HEK293 (cell line): ENCODE results near the gene ERI3.

ENCODE experiments used
- CTCF ChIA-PET: fragments of 350-600 bp; formaldehyde crosslinking; extraction: SDS; loops from one replicate; lab custom pipeline; 2021; ENCODE audit warnings: antibody characterized with exemption; lab: Yijun Ruan, JAX
- POLR2A ChIA-PET: fragments of 300-600 bp; formaldehyde crosslinking; extraction: SDS; loops from one replicate; lab custom pipeline; 2020; ENCODE audit warnings: antibody characterized with exemption, inconsistent platforms; lab: Yijun Ruan, JAX
- H3K27ac ChIP-seq: fragments of 200-500 bp; sonication (Bioruptor generic); 2 replicates; pipeline ENCODE4 v1.5.1; 2014; ENCODE audit warnings: low read depth, low read length, control low read depth, inconsistent platforms; ENCODE audit errors: extremely low read depth
- H3K36me3 ChIP-seq, 2 experiments: fragments of 200-500 bp in 1 of 2; sonication (Bioruptor generic) in 1 of 2; 1 replicate in 1 of 2; 2 replicates in 1 of 2; pipeline ENCODE4 v1.5.1; 2014 to 2017; ENCODE audit warnings: inconsistent platforms in 2 of 2, low read length in 2 of 2; ENCODE audit not compliant: control insufficient read depth in 2 of 2, insufficient read depth in 1 of 2
- H3K4me1 ChIP-seq: fragments of 200-500 bp; sonication (Bioruptor generic); 2 replicates; pipeline ENCODE4 v1.5.1; 2014; ENCODE audit warnings: mild to moderate bottlenecking, low read length, inconsistent platforms; ENCODE audit not compliant: control insufficient read depth, insufficient read depth
- H3K4me3 ChIP-seq: 2 replicates; pipeline ENCODE4 v1.5.1; 2011; ENCODE audit warnings: low read depth, mild to moderate bottlenecking, control low read depth, low read length, moderate library complexity
- H3K9me3 ChIP-seq: fragments of 200-500 bp; sonication (Bioruptor generic); 2 replicates; pipeline ENCODE4 v1.5.1; 2014; ENCODE audit warnings: low read depth, low read length, inconsistent platforms; ENCODE audit not compliant: control insufficient read depth, insufficient read depth
- BCL6B ChIP-seq: fragments of 450-650 bp; formaldehyde crosslinking; IDR thresholded peaks from 2 replicates; pipeline ENCODE4 v1.5.1; 2017; ENCODE audit warnings: missing biosample characterization, missing genetic modification characterization
- HOXA7 ChIP-seq: sonication (generic); formaldehyde crosslinking; IDR thresholded peaks from 2 replicates; pipeline ENCODE4 v1.8.1; 2022; ENCODE audit warnings: missing genetic modification reagents, borderline replicate concordance
- MYNN ChIP-seq: fragments of 450-650 bp; formaldehyde crosslinking; IDR thresholded peaks from 2 replicates; pipeline ENCODE4 v1.5.1; 2016; ENCODE audit warnings: missing biosample characterization, missing genetic modification characterization, borderline replicate concordance
- OSR2 ChIP-seq: fragments of 450-650 bp; formaldehyde crosslinking; IDR thresholded peaks from 2 replicates; pipeline ENCODE4 v1.5.1; 2016; ENCODE audit warnings: missing biosample characterization, missing genetic modification characterization
- ZBTB20 ChIP-seq: fragments of 450-650 bp; formaldehyde crosslinking; IDR thresholded peaks from 2 replicates; pipeline ENCODE4 v1.5.1; 2016; ENCODE audit warnings: missing biosample characterization, missing genetic modification characterization
- ZIC2 ChIP-seq: fragments of 450-650 bp; formaldehyde crosslinking; IDR thresholded peaks from 2 replicates; pipeline ENCODE4 v1.5.1; 2016; ENCODE audit warnings: missing biosample characterization, missing genetic modification characterization
- ZNF146 ChIP-seq: fragments of 450-650 bp; formaldehyde crosslinking; IDR thresholded peaks from 2 replicates; pipeline ENCODE4 v1.5.1; 2016; ENCODE audit warnings: missing biosample characterization, missing genetic modification characterization
- ZNF175 ChIP-seq: fragments of 450-650 bp; formaldehyde crosslinking; IDR thresholded peaks from 2 replicates; pipeline ENCODE4 v1.5.1; 2016; ENCODE audit warnings: missing biosample characterization, missing genetic modification characterization
- ZNF184 ChIP-seq: fragments of 450-650 bp; IDR thresholded peaks from 2 replicates; pipeline ENCODE4 v1.5.1; 2018; ENCODE audit warnings: missing biosample characterization, mild to moderate bottlenecking, missing genetic modification characterization
- ZNF2 ChIP-seq: fragments of 450-650 bp; formaldehyde crosslinking; IDR thresholded peaks from 2 replicates; pipeline ENCODE4 v1.5.1; 2016; ENCODE audit warnings: missing biosample characterization, missing genetic modification characterization
- ZNF223 ChIP-seq: fragments of 450-650 bp; formaldehyde crosslinking; IDR thresholded peaks from 2 replicates; pipeline ENCODE4 v1.5.1; 2016; ENCODE audit warnings: missing biosample characterization, missing genetic modification characterization
- ZNF248 ChIP-seq: fragments of 450-650 bp; formaldehyde crosslinking; IDR thresholded peaks from 2 replicates; pipeline ENCODE4 v1.5.1; 2017; ENCODE audit warnings: missing biosample characterization, missing genetic modification characterization
- ZNF292 ChIP-seq: fragments of 450-650 bp; formaldehyde crosslinking; IDR thresholded peaks from 2 replicates; pipeline ENCODE4 v1.5.1; 2016; ENCODE audit warnings: low read depth, missing biosample characterization, missing genetic modification characterization, borderline replicate concordance
- ZNF362 ChIP-seq: fragments of 450-650 bp; formaldehyde crosslinking; IDR thresholded peaks from 2 replicates; pipeline ENCODE4 v1.5.1; 2016; ENCODE audit warnings: missing biosample characterization, missing genetic modification characterization
- ZNF391 ChIP-seq: fragments of 450-650 bp; formaldehyde crosslinking; IDR thresholded peaks from 2 replicates; pipeline ENCODE4 v1.5.1; 2016; ENCODE audit warnings: low read depth, missing biosample characterization, missing genetic modification characterization, borderline replicate concordance
- ZNF404 ChIP-seq: fragments of 450-650 bp; formaldehyde crosslinking; IDR thresholded peaks from 2 replicates; pipeline ENCODE4 v1.5.1; 2017; ENCODE audit warnings: missing biosample characterization, missing genetic modification characterization
- ZNF426 ChIP-seq: fragments of 450-650 bp; formaldehyde crosslinking; IDR thresholded peaks from 2 replicates; pipeline ENCODE4 v1.5.1; 2017; ENCODE audit warnings: missing biosample characterization, missing genetic modification characterization, mild to moderate bottlenecking, inconsistent platforms, moderate library complexity
- ZNF48 ChIP-seq: fragments of 450-650 bp; formaldehyde crosslinking; IDR thresholded peaks from 2 replicates; pipeline ENCODE4 v1.5.1; 2016; ENCODE audit warnings: missing biosample characterization, missing genetic modification characterization
- ZNF521 ChIP-seq: fragments of 450-650 bp; formaldehyde crosslinking; IDR thresholded peaks from 2 replicates; pipeline ENCODE4 v1.5.1; 2017; ENCODE audit warnings: missing biosample characterization, mild to moderate bottlenecking, missing genetic modification characterization
- ZNF629 ChIP-seq: fragments of 450-650 bp; formaldehyde crosslinking; IDR thresholded peaks from 2 replicates; pipeline ENCODE4 v1.5.1; 2017; ENCODE audit warnings: missing biosample characterization, missing genetic modification characterization
- ZNF664 ChIP-seq: fragments of 450-650 bp; formaldehyde crosslinking; IDR thresholded peaks from 2 replicates; pipeline ENCODE4 v1.5.1; 2016; ENCODE audit warnings: missing biosample characterization, missing genetic modification characterization
- ZNF701 ChIP-seq: fragments of 450-650 bp; formaldehyde crosslinking; IDR thresholded peaks from 2 replicates; pipeline ENCODE4 v1.5.1; 2016; ENCODE audit warnings: missing biosample characterization, missing genetic modification characterization
- ZNF791 ChIP-seq: fragments of 450-650 bp; formaldehyde crosslinking; IDR thresholded peaks from 2 replicates; pipeline ENCODE4 v1.5.1; 2016; ENCODE audit warnings: missing biosample characterization, missing genetic modification characterization
- ZNF837 ChIP-seq: fragments of 450-650 bp; formaldehyde crosslinking; IDR thresholded peaks from 2 replicates; pipeline ENCODE4 v1.5.1; 2016; ENCODE audit warnings: missing biosample characterization, missing genetic modification characterization
- ZXDB ChIP-seq: fragments of 450-650 bp; formaldehyde crosslinking; IDR thresholded peaks from 2 replicates; pipeline ENCODE4 v1.5.1; 2016; ENCODE audit warnings: missing biosample characterization, missing genetic modification characterization

Gene ERI3

GRCh38 chr1:44213222-44214112 is 141.6 kb downstream of the ERI3 start, which contains the start of gene DMAP1 (continued):
- TF ChIP-seq ZNF629 (tag by site-specific recombination) = peak; percentile 88

GRCh38 chr1:44212355-44213221 is 142.5 kb downstream of the ERI3 start:
- CTCF ChIA-PET = interaction anchor here (1.0 to 3.0 kb wide), 2 partner anchors 120 to 165 kb away, joined by 4 to 20 read pairs; no protein-coding TSS in a partner anchor

GRCh38 chr1:44210595-44210994 is 144.5 kb downstream of the ERI3 start:
- Histone ChIP-seq H3K4me1 (no peaks in the 10 kb centered on the region), H3K4me3 (no peak overlapping the region), H3K9me3 (no peaks in the 10 kb centered on the region), H3K36me3 (peaks cover 0 to 13% of the 10 kb centered on the region in 2 experiments; a peak in 1 of 3 replicates), H3K27ac (no peak overlapping the region)
- TF ChIP-seq ZNF184 = peak; percentile 92
- TF ChIP-seq ZNF664 (tag by site-specific recombination) = no peak
- no peak for TF ChIP-seq ZNF175 (tag by site-specific recombination)
- TF ChIP-seq ZBTB20 (tag by site-specific recombination) = no peak
- no peak for TF ChIP-seq HOXA7 (CRISPR knock-in tag)
- CTCF ChIA-PET = interaction anchor here (0.6 to 1.0 kb wide), 3 partner anchors 29 to 385 kb away, joined by 3 to 6 read pairs (median 3); no protein-coding TSS in a partner anchor
- POLR2A ChIA-PET = no interaction called here

More at GRCh38 chr1:44212355-44213221, 142.5 kb downstream of the ERI3 start:
- Histone ChIP-seq H3K36me3 (peaks cover 10 to 33% of the 10 kb centered on the region in 2 experiments), H3K27ac (no peak overlapping the region; the same call in 1 of the 2 replicates), H3K4me1 (no peaks in the 10 kb centered on the region), H3K4me3 (peak overlapping the region; percentile 95), H3K9me3 (no peaks in the 10 kb centered on the region)
- TF ChIP-seq ZNF837 = no peak
- TF ChIP-seq ZNF48 (tag by site-specific recombination) = no peak
- TF ChIP-seq ZNF404 (tag by site-specific recombination) = no peak
- no peak for TF ChIP-seq ZNF391 (tag by site-specific recombination)
- TF ChIP-seq ZNF175 (tag by site-specific recombination) = no peak
- no peak for TF ChIP-seq ZIC2
- TF ChIP-seq, all 188 proteins: peak for 0
- POLR2A ChIA-PET = interaction anchor here (0.7 to 1.4 kb wide), 5 partner anchors 12 to 238 kb away, joined by 3 to 4 read pairs (median 3); partner anchors contain the start of gene ATP6V0B

- CTCF ChIA-PET = interaction anchor here (1.2 to 1.3 kb wide), 2 partner anchors 9 to 116 kb away, joined by 3 to 7 read pairs; no protein-coding TSS in a partner anchor
- Histone ChIP-seq H3K4me1 (no peaks in the 10 kb centered on the region), H3K36me3 (no peaks in the 10 kb centered on the region), H3K4me3 (no peak overlapping the region), H3K27ac (no peak overlapping the region), H3K9me3 (no peaks in the 10 kb centered on the region)
- POLR2A ChIA-PET = interaction anchor here (0.6 kb wide), 1 partner anchor 372 kb away, joined by 7 read pairs; no protein-coding TSS in a partner anchor
- TF ChIP-seq OSR2 (tag by site-specific recombination) = no peak
- TF ChIP-seq MYNN (tag by site-specific recombination) = no peak
- no peak for TF ChIP-seq ZNF521 (tag by site-specific recombination)
- TF ChIP-seq ZNF146 = no peak
- TF ChIP-seq ZXDB (tag by site-specific recombination) = no peak
- TF ChIP-seq ZNF292 = no peak
- TF ChIP-seq ZNF2 (tag by site-specific recombination) = no peak
- no peak for TF ChIP-seq ZNF791
- TF ChIP-seq ZNF223 (tag by site-specific recombination) = no peak
- TF ChIP-seq ZNF426 = no peak
- TF ChIP-seq BCL6B (tag by site-specific recombination) = no peak
- TF ChIP-seq ZNF362 (tag by site-specific recombination) = no peak
- no peak for TF ChIP-seq ZNF248 (tag by site-specific recombination)
- TF ChIP-seq ZNF701 = no peak
Measured at GRCh38 chr1:44208226-44208625, 146.8 kb downstream of the ERI3 start.
